Measurements from ENCODE around the gene PDIA3. TPM values are rescaled to one million over a fixed set of nuclear protein-coding genes. Genes with fewer than 3 reads are reported as not detected.

PDIA3 gene
- total and polyA plus RNA-seq, 5 donors, result 151 to 251 (median 196) TPM

GRCh38 chr15:43776718-43777266, 30.6 kb downstream of the PDIA3 start, which contains the start of gene ELL3:
ELL3 (minus strand) TSS chr15:43776966; CDS start chr15:43776901, 65 bp downstream.
- WGBS, result under 1% methylated on average over 41 of the region's 41 CpGs
- intact Hi-C loops (cut with DNase I), result no loop called here
- peak within 1 kb of the TSS; percentile 75 for H3K4me3 ChIP-seq (ENCODE audit: low read length)
- H3K9me3 ChIP-seq (ENCODE audit: control insufficient read depth, low read length), result no peaks in the 10 kb centered on the region
- H3K27me3 ChIP-seq (ENCODE audit: control insufficient read depth, insufficient read depth), result no peaks in the 10 kb centered on the region
- ATAC-seq (peak; percentile 91 to 93), DNase-seq (peak; percentile 84 to 92 (median 92))
- peak within 1 kb of the TSS; percentile 75 for H3K27ac ChIP-seq (ENCODE audit: low read length)
- no peaks in the 10 kb centered on the region for H3K4me1 ChIP-seq (ENCODE audit: control insufficient read depth, insufficient read depth, low read length)

GRCh38 chr15:43777267-43777914, 31.2 kb downstream of the PDIA3 start:
- intact Hi-C loops (cut with DNase I), result no loop called here
- H3K27ac ChIP-seq (ENCODE audit: low read length), result peak overlapping the region; percentile 75
- DNase-seq, result peak; percentile 83 to 91 (median 90)
- H3K4me1 ChIP-seq (ENCODE audit: control insufficient read depth, insufficient read depth, low read length), result no peaks in the 10 kb centered on the region
- H3K9me3 ChIP-seq (ENCODE audit: control insufficient read depth, low read length), result no peaks in the 10 kb centered on the region
- peak; percentile 84 to 87 for ATAC-seq
- WGBS, result 3% methylated on average over 31 of the region's 31 CpGs
- H3K27me3 ChIP-seq (ENCODE audit: control insufficient read depth, insufficient read depth), result no peaks in the 10 kb centered on the region
- peak overlapping the region; percentile 75 for H3K4me3 ChIP-seq (ENCODE audit: low read length)

- H3K27me3 ChIP-seq (ENCODE audit: control insufficient read depth, insufficient read depth), result no peaks in the 10 kb centered on the region
- no peak overlapping the region for H3K4me3 ChIP-seq (ENCODE audit: low read length)
- WGBS, result 92% methylated on average over 1 of the region's 1 CpG
- DNase-seq (no peak), ATAC-seq (no peak)
- H3K27ac ChIP-seq (ENCODE audit: low read length), result no peak overlapping the region
- intact Hi-C loops (cut with DNase I), result no loop called here
- no peaks in the 10 kb centered on the region for H3K9me3 ChIP-seq (ENCODE audit: control insufficient read depth, low read length)
- H3K4me1 ChIP-seq (ENCODE audit: control insufficient read depth, insufficient read depth, low read length), result no peaks in the 10 kb centered on the region
Measured at GRCh38 chr15:43779016-43779415, 32.8 kb downstream of the PDIA3 start.

GRCh38 chr15:43789409-43789808, 43.2 kb downstream of the PDIA3 start:
- Histone ChIP-seq H3K4me3 (ENCODE audit: low read length) (no peak overlapping the region), H3K27ac (ENCODE audit: low read length) (no peak overlapping the region), H3K4me1 (ENCODE audit: control insufficient read depth, insufficient read depth, low read length) (peaks cover 7% of the 10 kb centered on the region), H3K9me3 (ENCODE audit: control insufficient read depth, low read length) (no peaks in the 10 kb centered on the region), H3K27me3 (ENCODE audit: control insufficient read depth, insufficient read depth) (no peaks in the 10 kb centered on the region)
- no peak for DNase-seq
- intact Hi-C loops (cut with DNase I), result no loop called here
- no peak for ATAC-seq
- 94% methylated on average over 3 of the region's 3 CpGs for WGBS

- peak within 1 kb of the TSS; percentile 97 for H3K27ac ChIP-seq (ENCODE audit: low read length)
- under 1% methylated on average over 66 of the region's 66 CpGs for WGBS
- peaks cover 23% of the 10 kb centered on the region for H3K4me1 ChIP-seq (ENCODE audit: control insufficient read depth, insufficient read depth, low read length)
- DNase-seq (peak; percentile 100), ATAC-seq (peak; percentile 96 to 98)
- no peaks in the 10 kb centered on the region for H3K27me3 ChIP-seq (ENCODE audit: control insufficient read depth, insufficient read depth)
- no peaks in the 10 kb centered on the region for H3K9me3 ChIP-seq (ENCODE audit: control insufficient read depth, low read length)
- intact Hi-C loops (cut with DNase I), result no loop called here
- H3K4me3 ChIP-seq (ENCODE audit: low read length), result peak within 1 kb of the TSS; percentile 74
Measured at GRCh38 chr15:43791993-43792760, 45.9 kb downstream of the PDIA3 start, which contains the start of gene SERF2. SERF2 (plus strand) TSS chr15:43792320; CDS start chr15:43792377, 57 bp downstream.

- H3K4me3 ChIP-seq (ENCODE audit: low read length), result peak overlapping the region; percentile 74
- DNase-seq (peak; percentile 62 to 80 (median 67)), ATAC-seq (peak in 1 of 2 donors; percentile 48)
- H3K9me3 ChIP-seq (ENCODE audit: control insufficient read depth, low read length), result no peaks in the 10 kb centered on the region
- 1% methylated on average over 33 of the region's 33 CpGs for WGBS
- intact Hi-C loops (cut with DNase I), result no loop called here
- peak overlapping the region; percentile 97 for H3K27ac ChIP-seq (ENCODE audit: low read length)
- no peaks in the 10 kb centered on the region for H3K27me3 ChIP-seq (ENCODE audit: control insufficient read depth, insufficient read depth)
- H3K4me1 ChIP-seq (ENCODE audit: control insufficient read depth, insufficient read depth, low read length), result peaks cover 27% of the 10 kb centered on the region
Measured at GRCh38 chr15:43792761-43793476, 46.7 kb downstream of the PDIA3 start.

- Histone ChIP-seq H3K9me3 (ENCODE audit: control insufficient read depth, low read length) (no peaks in the 10 kb centered on the region), H3K4me3 (ENCODE audit: low read length) (peak overlapping the region; percentile 74), H3K27me3 (ENCODE audit: control insufficient read depth, insufficient read depth) (no peaks in the 10 kb centered on the region), H3K4me1 (ENCODE audit: control insufficient read depth, insufficient read depth, low read length) (peaks cover 27% of the 10 kb centered on the region), H3K27ac (ENCODE audit: low read length) (peak overlapping the region; percentile 97)
- ATAC-seq, result no peak
- WGBS, result 72% methylated on average over 10 of the region's 10 CpGs
- intact Hi-C loops (cut with DNase I), result no loop called here
- peak in 1 of 3 donors; percentile 61 for DNase-seq
Measured at GRCh38 chr15:43793647-43794046, 47.4 kb downstream of the PDIA3 start.

GRCh38 chr15:43794269-43795037, 48.2 kb downstream of the PDIA3 start:
- WGBS, result 51% methylated on average over 9 of the region's 9 CpGs
- H3K4me1 ChIP-seq (ENCODE audit: control insufficient read depth, insufficient read depth, low read length), result peaks cover 27% of the 10 kb centered on the region
- peak overlapping the region; percentile 71 for H3K27ac ChIP-seq (ENCODE audit: low read length)
- no peaks in the 10 kb centered on the region for H3K27me3 ChIP-seq (ENCODE audit: control insufficient read depth, insufficient read depth)
- no peak overlapping the region for H3K4me3 ChIP-seq (ENCODE audit: low read length)
- no peaks in the 10 kb centered on the region for H3K9me3 ChIP-seq (ENCODE audit: control insufficient read depth, low read length)
- ATAC-seq (peak in 1 of 2 donors; percentile 5), DNase-seq (peak in 2 of 3 donors; percentile 38 to 64)
- intact Hi-C loops (cut with DNase I), result no loop called here

- intact Hi-C loops (cut with DNase I), result no loop called here
- ATAC-seq, result no peak
- H3K27ac ChIP-seq (ENCODE audit: low read length), result peak overlapping the region; percentile 71
- no peak for DNase-seq
- peaks cover 32% of the 10 kb centered on the region for H3K4me1 ChIP-seq (ENCODE audit: control insufficient read depth, insufficient read depth, low read length)
- WGBS, result 88% methylated on average over 2 of the region's 2 CpGs
- H3K9me3 ChIP-seq (ENCODE audit: control insufficient read depth, low read length), result no peaks in the 10 kb centered on the region
- H3K4me3 ChIP-seq (ENCODE audit: low read length), result no peak overlapping the region
- no peaks in the 10 kb centered on the region for H3K27me3 ChIP-seq (ENCODE audit: control insufficient read depth, insufficient read depth)
Measured at GRCh38 chr15:43795197-43795596, 49.0 kb downstream of the PDIA3 start.

- H3K4me1 ChIP-seq (ENCODE audit: control insufficient read depth, insufficient read depth, low read length), result peaks cover 33% of the 10 kb centered on the region
- ATAC-seq, result no peak
- no peaks in the 10 kb centered on the region for H3K9me3 ChIP-seq (ENCODE audit: control insufficient read depth, low read length)
- DNase-seq, result no peak
- intact Hi-C loops (cut with DNase I), result no loop called here
- H3K27ac ChIP-seq (ENCODE audit: low read length), result no peak overlapping the region
- no peak overlapping the region for H3K4me3 ChIP-seq (ENCODE audit: low read length)
- no peaks in the 10 kb centered on the region for H3K27me3 ChIP-seq (ENCODE audit: control insufficient read depth, insufficient read depth)
Measured at GRCh38 chr15:43795997-43796396, 49.8 kb downstream of the PDIA3 start.
